ENCODE data around the gene CD2AP. TPM values are rescaled to one million over a fixed set of nuclear protein-coding genes. Genes with fewer than 3 reads are reported as not detected.
"Not testable (repeated sequence)": the region's sequence is repeated elsewhere in the genome, so short reads cannot be mapped to it uniquely, and the experiment has no call there.

CD2AP gene
- total RNA-seq = 25.2 and 28.2 TPM in 2 replicates

DNA sequence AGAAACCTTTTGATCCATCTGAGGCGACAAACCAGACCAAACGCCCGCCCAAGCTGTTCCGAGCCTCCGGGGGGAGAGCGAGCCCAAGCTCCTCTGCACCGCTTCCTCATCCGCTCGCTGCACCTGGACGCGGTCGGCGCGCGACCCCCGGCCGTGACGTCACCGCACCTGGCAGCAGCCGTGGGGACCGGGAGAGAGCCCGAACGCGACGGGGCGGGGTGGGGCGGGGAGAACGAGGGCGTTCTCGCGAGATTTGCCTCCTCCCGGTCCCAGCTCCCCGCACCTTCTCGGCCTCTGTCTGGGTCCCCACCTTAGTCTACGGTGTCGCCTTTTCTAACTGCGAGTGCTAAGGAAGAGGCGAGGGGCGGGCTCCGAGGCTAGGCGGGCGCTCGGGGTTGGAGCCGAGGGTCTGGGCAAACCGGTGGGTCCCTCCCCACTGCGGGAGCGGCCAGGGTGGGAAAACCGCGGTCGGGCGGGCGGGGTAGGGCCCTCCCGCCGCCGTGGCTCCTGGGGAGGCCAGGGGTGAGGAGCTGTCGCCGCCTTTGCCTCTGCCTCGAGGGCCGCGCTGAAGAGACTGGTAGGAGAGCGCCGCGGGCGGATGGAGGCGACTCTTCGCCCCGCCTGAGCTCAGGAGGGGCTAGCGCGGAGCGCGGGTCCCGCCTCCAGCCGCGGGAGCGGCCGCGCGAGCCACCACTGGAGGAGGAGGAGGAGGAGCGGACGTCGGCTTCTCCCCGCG, at the start of gene CD2AP:
CD2AP (plus strand) TSS at position 293 of the 736 bp plus-strand sequence. CDS start 456 bp downstream, outside the sequence.
- intact Hi-C loops (cut with micrococcal nuclease) = loop anchor here (1.0 to 5.0 kb wide), 8 partner anchors 9 to 1985 kb away; partner anchors contain the start of genes CENPQ, CYP39A1, MMUT and SLC25A27

DNA sequence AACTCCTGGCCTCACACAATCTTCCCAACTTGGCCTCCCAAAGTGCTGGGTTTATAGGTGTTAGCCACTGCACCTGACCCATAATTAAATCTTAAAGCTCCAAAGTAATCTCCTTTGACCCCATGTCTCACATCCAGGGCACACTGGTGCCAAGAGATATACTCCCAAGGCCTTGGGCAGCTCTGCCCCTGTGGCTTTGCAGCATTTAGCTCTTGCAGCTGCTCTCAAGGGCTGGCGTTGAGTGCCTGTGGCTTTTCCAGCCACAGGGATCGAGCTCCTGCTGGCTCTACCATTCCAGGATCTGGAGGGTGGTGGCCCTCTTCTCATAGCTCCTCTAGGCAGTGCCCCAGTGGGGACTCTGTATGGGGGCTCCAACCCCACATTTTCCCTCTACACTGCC, 49.3 kb upstream of the CD2AP start:
- intact Hi-C loops (cut with micrococcal nuclease) = no loop called here

GRCh38 chr6:47428746-47429664, 48.6 kb upstream of the CD2AP start:
- intact Hi-C loops (cut with micrococcal nuclease) = no loop called here

DNA sequence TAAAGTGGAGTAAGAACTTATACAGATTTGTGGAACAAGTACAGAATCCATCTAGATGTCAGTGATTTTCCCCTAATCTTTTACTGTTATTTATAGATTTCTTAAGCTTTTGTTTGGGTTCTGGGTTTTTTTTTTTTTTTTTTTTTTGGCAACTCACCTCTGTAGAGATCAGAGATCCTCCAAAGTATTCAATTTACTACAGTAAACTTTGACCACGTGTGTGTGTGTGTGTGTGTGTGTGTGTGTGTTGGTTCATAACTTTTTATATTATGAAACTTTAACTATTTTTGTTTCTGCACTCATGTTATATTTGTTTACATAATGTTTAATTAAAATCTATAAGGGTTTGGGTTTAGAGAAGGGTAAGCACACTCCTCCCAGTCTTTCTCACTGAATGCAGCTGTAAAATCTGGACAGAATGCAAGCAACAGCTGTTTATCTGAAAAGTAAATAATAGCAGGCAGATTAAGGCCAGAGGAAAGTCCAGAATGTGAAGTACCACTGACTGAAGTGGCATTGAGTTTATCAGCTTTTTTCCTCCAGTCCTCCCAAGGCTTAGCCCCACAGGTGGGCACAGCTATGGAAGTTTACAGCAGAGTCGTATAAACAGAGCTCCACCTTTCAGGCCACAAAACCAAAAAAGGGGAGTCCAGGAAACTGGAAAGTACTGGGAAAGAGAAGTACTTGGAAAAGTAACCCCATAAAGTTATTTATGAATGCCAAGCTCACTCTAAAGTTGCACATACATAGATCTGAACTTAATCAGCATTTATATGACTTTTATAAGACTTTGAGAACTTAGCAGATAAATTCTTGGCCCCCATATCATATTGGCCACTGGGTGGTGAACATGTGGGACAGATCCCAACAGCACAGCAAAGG, 43.0 kb upstream of the CD2AP start:
- intact Hi-C loops (cut with micrococcal nuclease) = no loop called here

DNA sequence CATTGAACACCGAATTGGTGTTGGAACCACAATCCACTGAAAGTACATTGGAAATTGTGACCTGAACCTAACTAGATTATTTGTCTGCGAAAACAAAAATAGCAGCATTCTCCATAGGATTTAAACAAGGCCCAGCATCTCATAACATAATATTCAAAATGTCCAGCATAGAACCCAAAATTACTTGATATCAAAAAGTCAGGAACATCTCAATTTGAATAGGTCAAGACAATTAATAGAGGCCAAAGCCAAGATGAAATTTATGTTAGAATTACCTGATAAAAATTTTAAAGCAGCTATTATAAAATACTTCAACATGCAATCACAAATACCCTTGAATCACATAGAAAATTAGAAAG, 42.4 kb upstream of the CD2AP start:
- intact Hi-C loops (cut with micrococcal nuclease) = no loop called here

GRCh38 chr6:47437592-47437991, 40.0 kb upstream of the CD2AP start:
- intact Hi-C loops (cut with micrococcal nuclease) = no loop called here

DNA sequence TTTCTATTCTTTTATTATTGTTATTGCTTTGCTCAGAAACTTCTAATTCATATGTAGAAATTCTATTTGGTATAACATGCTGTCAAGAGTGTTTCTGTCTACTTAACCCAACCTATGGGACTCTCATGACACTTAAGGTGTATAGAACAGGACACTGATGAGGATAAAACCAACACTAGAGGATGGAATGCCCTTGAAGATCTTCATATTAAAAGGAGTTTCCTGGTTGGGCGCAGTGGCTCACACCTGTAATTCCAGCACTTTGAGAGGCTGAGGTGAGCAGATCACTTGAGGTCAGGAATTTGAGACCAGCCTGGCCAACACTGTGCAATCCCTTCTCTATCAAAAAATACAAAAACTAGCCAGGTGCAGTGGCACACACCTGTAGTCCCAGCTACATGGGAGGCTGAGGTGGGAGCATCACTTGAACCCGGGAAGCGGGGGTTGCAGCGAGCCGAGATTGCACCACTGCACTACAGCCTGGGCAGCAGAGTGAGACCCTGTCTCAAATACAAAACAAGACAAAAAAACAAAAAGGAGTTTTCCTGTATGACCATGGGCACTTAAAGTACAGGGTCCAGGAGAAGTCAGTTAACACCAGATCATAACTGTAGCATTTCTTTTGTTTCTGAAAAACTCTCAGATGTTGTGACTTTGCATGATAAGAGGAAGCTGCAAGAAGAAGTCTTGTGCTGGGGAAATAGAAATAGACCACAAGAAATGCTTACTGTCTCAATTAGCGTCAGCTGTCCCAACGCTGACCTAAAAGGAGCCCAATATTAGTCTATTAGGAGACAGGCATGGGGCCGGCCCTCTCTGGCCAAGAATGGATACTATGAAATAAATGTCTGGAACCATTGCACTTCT, 38.9 kb upstream of the CD2AP start:
- intact Hi-C loops (cut with micrococcal nuclease) = no loop called here

DNA sequence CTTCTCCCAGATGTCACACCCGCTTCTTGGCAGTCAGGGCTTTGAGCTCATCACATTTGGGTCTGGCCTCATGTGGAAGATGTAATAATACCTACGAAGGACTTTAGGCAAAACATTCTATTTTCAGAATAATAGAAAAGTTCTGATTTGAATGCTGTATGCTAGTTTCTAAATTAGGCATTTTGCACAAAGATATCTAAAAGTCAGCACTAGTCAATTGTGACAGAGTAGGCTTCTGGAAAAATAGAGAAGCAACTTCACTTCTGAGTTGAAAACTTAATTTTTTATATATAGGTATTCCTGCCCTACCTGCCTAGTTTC, 38.3 kb upstream of the CD2AP start:
- intact Hi-C loops (cut with micrococcal nuclease) = no loop called here

- intact Hi-C loops (cut with micrococcal nuclease) = no loop called here
Measured at GRCh38 chr6:47440719-47441118, 36.9 kb upstream of the CD2AP start.

GRCh38 chr6:47444964-47445363, 32.6 kb upstream of the CD2AP start:
- intact Hi-C loops (cut with micrococcal nuclease) = not testable (repeated sequence)

- intact Hi-C loops (cut with micrococcal nuclease) = no loop called here
Measured at GRCh38 chr6:47446669-47447330, 30.8 kb upstream of the CD2AP start.

DNA sequence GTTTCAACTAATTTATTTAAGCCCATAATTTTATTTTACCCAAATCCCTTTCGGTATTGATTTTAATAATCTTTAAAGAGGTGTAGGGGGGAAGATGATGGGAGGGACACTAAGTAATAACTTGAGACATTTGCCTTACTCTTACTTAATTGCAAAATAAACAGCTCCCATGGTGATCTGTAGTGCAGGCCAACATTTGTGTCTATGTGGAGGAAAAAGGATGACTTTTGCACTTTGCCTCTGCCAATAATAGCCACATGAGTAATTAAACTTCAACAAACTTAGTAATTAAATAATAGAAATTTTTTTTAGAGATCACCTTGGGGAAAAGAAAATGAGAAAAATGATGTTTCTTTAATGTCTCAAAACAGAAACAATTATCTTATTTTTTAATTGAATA, 29.9 kb upstream of the CD2AP start:
- intact Hi-C loops (cut with micrococcal nuclease) = no loop called here

- intact Hi-C loops (cut with micrococcal nuclease) = no loop called here
Measured at GRCh38 chr6:47451162-47451561, 26.4 kb upstream of the CD2AP start.

GRCh38 chr6:47452899-47453298, 24.7 kb upstream of the CD2AP start:
- intact Hi-C loops (cut with micrococcal nuclease) = no loop called here

DNA sequence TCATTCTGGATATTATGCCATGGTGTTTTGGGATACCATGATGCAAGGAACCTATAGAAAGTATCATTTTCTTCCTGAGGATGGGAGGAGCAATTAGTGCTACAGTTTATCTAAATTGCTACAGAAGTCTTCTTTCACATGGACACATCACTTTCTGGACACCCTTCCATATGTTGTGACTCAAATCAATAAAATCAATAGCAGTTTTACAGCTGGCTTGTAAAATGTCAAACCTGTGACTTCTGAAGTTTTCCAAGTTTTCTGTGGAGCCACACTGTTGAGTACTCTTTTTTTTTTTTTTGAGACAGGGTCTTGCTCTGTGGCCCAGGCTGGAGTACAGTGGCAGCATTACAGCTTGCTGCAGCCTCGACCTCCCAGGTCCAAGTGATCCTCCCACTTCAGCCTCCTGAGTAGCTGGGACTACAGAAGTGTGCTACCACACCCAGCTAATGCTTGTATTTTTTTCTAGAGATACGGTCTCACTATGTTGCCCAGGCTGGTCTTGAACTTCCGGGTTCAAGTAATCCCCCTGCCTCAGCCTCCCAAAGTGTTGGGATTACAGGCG, 24.1 kb upstream of the CD2AP start:
- intact Hi-C loops (cut with micrococcal nuclease) = no loop called here

GRCh38 chr6:47454713-47455396, 22.7 kb upstream of the CD2AP start:
- intact Hi-C loops (cut with micrococcal nuclease) = no loop called here

DNA sequence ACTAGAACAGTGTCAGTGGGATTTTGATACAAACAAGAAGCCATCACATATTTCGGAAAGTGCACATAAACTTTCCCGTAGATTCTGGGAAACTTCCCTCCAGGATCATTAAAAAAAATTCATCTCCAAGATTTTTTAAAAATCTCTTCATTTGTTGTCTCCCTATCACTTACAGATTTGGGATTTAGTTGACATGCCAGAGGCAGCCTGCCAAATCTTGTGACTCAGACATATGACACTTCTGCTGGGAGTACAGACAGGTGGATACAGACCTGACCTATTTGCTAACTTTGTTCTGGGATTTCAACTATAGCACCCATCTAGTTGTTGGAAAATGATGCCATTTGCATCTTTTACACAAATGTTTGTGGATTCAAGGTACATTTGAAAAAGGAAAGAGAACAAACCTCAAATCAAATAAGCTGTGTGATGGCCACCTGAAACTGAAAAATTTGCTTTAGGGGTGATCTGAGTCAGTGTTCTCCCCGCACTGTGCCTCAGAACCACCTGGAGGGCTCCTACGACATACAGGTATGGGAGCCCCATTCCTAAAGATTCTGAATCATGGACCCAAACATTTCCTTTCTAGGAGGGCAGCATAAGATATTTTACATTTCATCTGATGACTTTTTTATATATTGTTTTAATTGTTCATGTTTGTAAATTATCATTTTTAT, 21.9 kb upstream of the CD2AP start:
- intact Hi-C loops (cut with micrococcal nuclease) = no loop called here

- intact Hi-C loops (cut with micrococcal nuclease) = no loop called here
Measured at GRCh38 chr6:47456536-47456975, 21.0 kb upstream of the CD2AP start.

- intact Hi-C loops (cut with micrococcal nuclease) = no loop called here
Measured at GRCh38 chr6:47457370-47457769, 20.2 kb upstream of the CD2AP start.
